ENCODE data around the gene IRF1. TPM values are rescaled to one million over a fixed set of nuclear protein-coding genes. Genes with fewer than 3 reads are reported as not detected.
A peak's percentile ranks its signal among the peaks of the same experiment; 100 is the strongest.

Gene IRF1
- total RNA-seq, 1 donor from 2014 or later = 5.2 TPM

DNA sequence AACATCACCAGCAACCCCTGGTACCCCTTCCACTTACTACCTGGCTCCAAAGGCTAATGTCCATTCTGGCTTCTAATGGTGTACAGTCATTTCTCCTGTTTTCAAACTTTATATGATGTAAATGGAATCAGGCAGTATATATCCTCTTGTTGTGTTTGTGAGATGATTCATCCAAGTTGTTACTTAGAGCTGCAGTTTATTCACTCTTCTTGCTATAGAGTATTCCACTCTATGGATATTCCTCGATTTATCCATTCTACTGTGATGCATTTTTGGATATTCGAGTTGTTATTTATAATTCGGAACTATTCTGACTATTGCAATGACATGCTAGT, 32.4 kb downstream of the IRF1 start:
- peak overlapping the region; percentile 68 for H3K27ac ChIP-seq (ENCODE audit: low read depth, low read length)

DNA sequence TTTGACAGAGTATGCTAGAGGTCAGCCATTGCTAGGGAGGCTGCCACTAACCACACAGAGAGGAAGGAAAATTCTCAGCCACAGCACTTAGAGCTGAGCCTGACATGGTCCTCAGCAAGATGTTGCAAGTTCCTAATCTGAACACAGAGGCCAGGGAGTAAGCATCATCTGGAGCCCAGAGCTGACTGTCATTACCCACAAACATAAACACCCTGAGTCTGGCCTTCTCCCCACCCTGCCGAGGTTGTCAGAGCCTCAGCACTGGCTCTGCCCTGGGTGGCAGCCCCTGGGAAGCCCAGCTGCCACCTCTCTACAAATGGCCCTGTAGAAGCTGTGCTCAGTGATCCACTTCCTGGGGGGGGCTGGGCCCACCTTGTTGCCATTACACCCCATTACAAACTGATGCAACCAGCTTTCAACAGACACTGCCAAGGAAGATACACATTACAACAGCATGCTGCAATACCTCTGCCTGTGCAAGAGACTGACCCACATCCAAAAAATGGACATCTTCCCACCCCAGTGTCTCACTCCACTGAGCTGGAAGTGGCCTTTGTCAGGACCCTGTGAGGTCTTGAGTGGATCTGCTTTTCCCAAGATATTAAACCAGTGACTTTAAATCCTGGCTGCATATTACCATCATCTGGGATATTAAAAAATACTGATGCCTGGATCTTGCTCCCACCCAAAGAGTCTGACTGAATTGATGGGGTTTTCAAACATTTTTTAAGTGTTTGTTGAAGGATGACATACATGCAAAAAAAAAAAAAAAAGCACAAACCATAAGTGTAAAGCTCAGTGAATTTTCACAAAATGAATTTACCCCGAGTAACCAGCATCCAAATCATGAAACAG, 33.0 kb downstream of the IRF1 start:
- Histone ChIP-seq H3K4me1 (ENCODE audit: control insufficient read depth in 3 of 3, insufficient read depth in 3 of 3, low read length in 3 of 3) (peaks cover 33 to 53% (median 47%) of the 10 kb centered on the region in 3 donors), H3K27me3 (ENCODE audit: control insufficient read depth in 3 of 3, insufficient read depth in 3 of 3, low read length in 3 of 3) (no peaks in the 10 kb centered on the region), H3K36me3 (ENCODE audit: control insufficient read depth in 3 of 3, insufficient read depth in 3 of 3, low read length in 3 of 3) (peaks cover 9 to 15% (median 11%) of the 10 kb centered on the region in 3 donors), H3K9ac (ENCODE audit: low read depth in 1 of 3, low read length in 3 of 3) (no peak overlapping the region), H3K27ac (ENCODE audit: low read depth, low read length) (peak overlapping the region; percentile 68), H3K4me3 (ENCODE audit: low read length in 3 of 3) (no peak overlapping the region), H3K9me3 (ENCODE audit: control insufficient read depth in 3 of 3, low read length in 3 of 3) (no peaks in the 10 kb centered on the region)

More for the DNA sequence above, 32.4 kb downstream of the IRF1 start:
- Histone ChIP-seq H3K9ac (ENCODE audit: low read depth in 1 of 3, low read length in 3 of 3) (no peak overlapping the region), H3K4me1 (ENCODE audit: control insufficient read depth in 3 of 3, insufficient read depth in 3 of 3, low read length in 3 of 3) (peaks cover 33 to 59% (median 49%) of the 10 kb centered on the region in 3 donors), H3K36me3 (ENCODE audit: control insufficient read depth in 3 of 3, insufficient read depth in 3 of 3, low read length in 3 of 3) (peaks cover 9 to 15% (median 11%) of the 10 kb centered on the region in 3 donors), H3K9me3 (ENCODE audit: control insufficient read depth in 3 of 3, low read length in 3 of 3) (no peaks in the 10 kb centered on the region), H3K27me3 (ENCODE audit: control insufficient read depth in 3 of 3, insufficient read depth in 3 of 3, low read length in 3 of 3) (no peaks in the 10 kb centered on the region), H3K4me3 (ENCODE audit: low read length in 3 of 3) (no peak overlapping the region)

DNA sequence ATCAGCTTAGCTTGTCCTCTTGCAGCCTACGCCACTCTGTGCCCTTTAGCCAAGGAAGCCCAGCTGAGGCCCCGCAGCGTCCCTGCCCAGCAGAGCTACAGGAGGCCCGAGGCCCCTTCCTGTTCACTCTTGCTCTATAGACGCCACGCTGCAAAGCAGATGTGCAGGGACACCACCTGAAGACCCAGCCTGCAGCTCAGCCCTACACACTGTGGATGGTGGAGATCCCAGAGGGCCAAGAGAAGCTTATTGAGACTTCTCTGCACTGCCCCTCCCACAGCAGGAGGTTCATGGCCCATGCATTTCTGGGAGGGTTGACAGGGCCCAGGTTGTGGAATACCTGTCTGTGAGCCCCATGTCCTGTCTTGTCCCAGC, 33.6 kb downstream of the IRF1 start:
- peaks cover 33 to 51% (median 47%) of the 10 kb centered on the region in 3 donors for H3K4me1 ChIP-seq (ENCODE audit: control insufficient read depth in 3 of 3, insufficient read depth in 3 of 3, low read length in 3 of 3)
- no peaks in the 10 kb centered on the region for H3K27me3 ChIP-seq (ENCODE audit: control insufficient read depth in 3 of 3, insufficient read depth in 3 of 3, low read length in 3 of 3)
- H3K9ac ChIP-seq (ENCODE audit: low read depth in 1 of 3, low read length in 3 of 3) = no peak overlapping the region
- no peak overlapping the region for H3K4me3 ChIP-seq (ENCODE audit: low read length in 3 of 3)
- H3K9me3 ChIP-seq (ENCODE audit: control insufficient read depth in 3 of 3, low read length in 3 of 3) = no peaks in the 10 kb centered on the region
- H3K27ac ChIP-seq (ENCODE audit: low read depth, low read length) = peak overlapping the region; percentile 68
- H3K36me3 ChIP-seq (ENCODE audit: control insufficient read depth in 3 of 3, insufficient read depth in 3 of 3, low read length in 3 of 3) = peaks cover 9 to 15% (median 11%) of the 10 kb centered on the region in 3 donors

DNA sequence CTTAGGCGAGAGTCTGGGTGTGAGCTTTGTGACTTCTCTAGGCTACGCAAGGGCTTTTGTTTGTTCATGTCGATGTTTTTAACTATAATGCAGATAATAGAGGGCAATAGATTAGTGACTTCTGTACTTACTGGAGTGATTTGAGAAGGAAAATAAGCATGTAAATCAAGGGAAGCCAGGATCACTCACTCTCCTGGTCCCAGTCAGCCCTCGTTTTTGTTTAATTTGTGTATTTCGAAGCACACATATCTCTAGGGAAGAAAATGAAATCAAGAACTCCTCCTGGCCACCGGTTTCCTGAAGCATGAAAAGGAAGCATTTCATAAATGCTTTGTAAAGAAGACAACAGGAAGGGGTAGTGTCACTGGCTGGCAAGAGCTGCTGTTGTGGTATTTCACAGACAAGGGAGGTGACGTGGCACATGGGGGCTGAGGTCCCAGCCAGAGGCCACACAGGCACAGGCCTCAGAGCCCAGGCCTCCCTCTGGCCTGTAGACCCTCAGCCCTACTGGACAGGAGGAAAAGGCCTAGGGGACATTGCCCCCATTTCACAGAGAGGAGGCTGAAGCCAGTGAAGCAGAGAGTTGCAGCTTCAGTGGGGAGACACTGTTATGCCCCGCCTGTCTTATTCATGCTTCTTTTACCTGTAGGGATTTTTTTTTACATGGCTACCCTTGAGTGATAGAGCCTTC, 34.1 kb downstream of the IRF1 start:
- Histone ChIP-seq H3K4me1 (ENCODE audit: control insufficient read depth in 3 of 3, insufficient read depth in 3 of 3, low read length in 3 of 3) (peaks cover 36 to 51% (median 50%) of the 10 kb centered on the region in 3 donors), H3K27ac (ENCODE audit: low read depth, low read length) (peak overlapping the region; percentile 68), H3K9ac (ENCODE audit: low read depth in 1 of 3, low read length in 3 of 3) (peak overlapping the region in 1 of 3 donors; percentile 19)

DNA sequence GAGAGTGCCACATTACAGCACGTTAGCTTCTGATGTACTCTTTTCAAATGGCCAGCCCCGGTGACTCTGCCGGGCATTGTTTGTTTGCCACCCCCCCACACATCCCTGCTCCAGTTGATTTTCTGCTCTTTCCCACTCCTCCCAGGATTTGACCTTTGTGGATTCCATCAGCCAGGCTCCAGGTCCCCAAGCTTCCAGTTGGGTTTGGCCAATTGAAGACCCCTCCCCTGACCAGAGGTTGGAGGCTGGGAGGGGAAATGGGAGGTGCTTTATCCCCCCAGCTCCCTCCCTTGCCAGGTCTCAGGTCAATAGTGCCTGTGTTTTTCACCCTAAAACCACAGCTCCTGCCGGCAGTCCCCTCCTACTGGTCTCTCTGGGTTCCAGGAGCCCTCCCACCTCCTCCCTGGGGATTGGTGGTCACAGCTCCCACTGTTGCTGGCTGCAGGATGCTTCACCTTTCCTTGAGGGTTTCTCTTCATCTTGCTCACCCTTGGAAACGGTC, 34.9 kb downstream of the IRF1 start:
- no peaks in the 10 kb centered on the region for H3K9me3 ChIP-seq (ENCODE audit: control insufficient read depth in 3 of 3, low read length in 3 of 3)
- peaks cover 41 to 50% (median 47%) of the 10 kb centered on the region in 3 donors for H3K4me1 ChIP-seq (ENCODE audit: control insufficient read depth in 3 of 3, insufficient read depth in 3 of 3, low read length in 3 of 3)
- no peaks in the 10 kb centered on the region for H3K27me3 ChIP-seq (ENCODE audit: control insufficient read depth in 3 of 3, insufficient read depth in 3 of 3, low read length in 3 of 3)
- no peak overlapping the region for H3K9ac ChIP-seq (ENCODE audit: low read depth in 1 of 3, low read length in 3 of 3)
- H3K4me3 ChIP-seq (ENCODE audit: low read length in 3 of 3) = no peak overlapping the region
- H3K27ac ChIP-seq (ENCODE audit: low read depth, low read length) = peak overlapping the region; percentile 68
- peaks cover 9 to 16% (median 10%) of the 10 kb centered on the region in 3 donors for H3K36me3 ChIP-seq (ENCODE audit: control insufficient read depth in 3 of 3, insufficient read depth in 3 of 3, low read length in 3 of 3)

More for the DNA sequence above, 34.1 kb downstream of the IRF1 start:
- no peaks in the 10 kb centered on the region for H3K9me3 ChIP-seq (ENCODE audit: control insufficient read depth in 3 of 3, low read length in 3 of 3)
- H3K4me3 ChIP-seq (ENCODE audit: low read length in 3 of 3) = no peak overlapping the region
- peaks cover 11 to 19% (median 12%) of the 10 kb centered on the region in 3 donors for H3K36me3 ChIP-seq (ENCODE audit: control insufficient read depth in 3 of 3, insufficient read depth in 3 of 3, low read length in 3 of 3)
- H3K27me3 ChIP-seq (ENCODE audit: control insufficient read depth in 3 of 3, insufficient read depth in 3 of 3, low read length in 3 of 3) = no peaks in the 10 kb centered on the region

DNA sequence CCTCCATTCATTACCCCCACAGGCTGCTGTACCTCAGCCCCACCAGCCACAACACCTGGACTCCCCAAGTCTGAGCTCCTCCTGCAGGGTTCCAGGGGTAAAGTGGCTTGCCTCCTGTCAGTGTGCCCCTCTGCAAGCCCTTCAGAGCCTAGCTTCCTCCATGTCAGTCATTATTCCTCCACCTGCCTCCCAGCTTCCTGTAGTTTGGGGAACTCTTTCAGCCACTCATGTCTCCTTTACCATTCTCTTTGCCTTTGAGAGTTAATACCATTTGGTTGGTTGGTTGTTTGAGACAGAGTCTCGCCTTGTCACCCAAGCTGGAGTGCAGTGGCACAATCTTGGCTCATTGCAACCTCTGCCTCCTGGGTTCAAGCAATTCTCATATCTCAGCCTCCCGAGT, 36.2 kb downstream of the IRF1 start:
- Histone ChIP-seq H3K27ac (ENCODE audit: low read depth, low read length) (no peak overlapping the region), H3K36me3 (ENCODE audit: control insufficient read depth in 3 of 3, insufficient read depth in 3 of 3, low read length in 3 of 3) (peaks cover 9 to 19% (median 13%) of the 10 kb centered on the region in 3 donors), H3K27me3 (ENCODE audit: control insufficient read depth in 3 of 3, insufficient read depth in 3 of 3, low read length in 3 of 3) (no peaks in the 10 kb centered on the region), H3K4me1 (ENCODE audit: control insufficient read depth in 3 of 3, insufficient read depth in 3 of 3, low read length in 3 of 3) (peaks cover 34 to 38% (median 37%) of the 10 kb centered on the region in 3 donors), H3K9ac (ENCODE audit: low read depth in 1 of 3, low read length in 3 of 3) (no peak overlapping the region), H3K9me3 (ENCODE audit: control insufficient read depth in 3 of 3, low read length in 3 of 3) (no peaks in the 10 kb centered on the region), H3K4me3 (ENCODE audit: low read length in 3 of 3) (no peak overlapping the region)

DNA sequence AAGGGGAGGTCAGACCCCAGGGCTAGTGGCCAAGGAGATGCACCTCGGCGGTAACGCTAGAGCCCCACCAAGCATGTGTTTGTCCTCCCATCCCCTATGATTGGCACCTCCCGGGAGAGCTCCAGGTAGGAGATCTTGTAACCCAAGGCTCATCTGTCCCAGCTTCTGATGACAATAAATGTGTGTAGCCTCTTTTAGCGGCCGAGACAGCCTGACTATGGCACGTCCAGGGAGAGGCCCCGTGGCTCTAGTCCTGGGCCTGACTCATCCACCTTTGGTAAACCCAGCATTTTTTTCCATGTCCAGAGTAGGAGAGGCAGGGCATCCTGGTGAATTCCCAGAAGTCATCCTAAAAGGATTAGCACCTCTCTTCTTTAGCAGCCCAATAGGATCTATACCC, 39.2 kb downstream of the IRF1 start:
- Histone ChIP-seq H3K27ac (ENCODE audit: low read depth, low read length) (no peak overlapping the region), H3K4me3 (ENCODE audit: low read length in 3 of 3) (no peak overlapping the region), H3K4me1 (ENCODE audit: control insufficient read depth in 3 of 3, insufficient read depth in 3 of 3, low read length in 3 of 3) (peaks cover 21 to 28% (median 25%) of the 10 kb centered on the region in 3 donors), H3K36me3 (ENCODE audit: control insufficient read depth in 3 of 3, insufficient read depth in 3 of 3, low read length in 3 of 3) (peaks cover 3 to 13% (median 11%) of the 10 kb centered on the region in 3 donors), H3K9me3 (ENCODE audit: control insufficient read depth in 3 of 3, low read length in 3 of 3) (no peaks in the 10 kb centered on the region), H3K27me3 (ENCODE audit: control insufficient read depth in 3 of 3, insufficient read depth in 3 of 3, low read length in 3 of 3) (no peaks in the 10 kb centered on the region), H3K9ac (ENCODE audit: low read depth in 1 of 3, low read length in 3 of 3) (no peak overlapping the region)

DNA sequence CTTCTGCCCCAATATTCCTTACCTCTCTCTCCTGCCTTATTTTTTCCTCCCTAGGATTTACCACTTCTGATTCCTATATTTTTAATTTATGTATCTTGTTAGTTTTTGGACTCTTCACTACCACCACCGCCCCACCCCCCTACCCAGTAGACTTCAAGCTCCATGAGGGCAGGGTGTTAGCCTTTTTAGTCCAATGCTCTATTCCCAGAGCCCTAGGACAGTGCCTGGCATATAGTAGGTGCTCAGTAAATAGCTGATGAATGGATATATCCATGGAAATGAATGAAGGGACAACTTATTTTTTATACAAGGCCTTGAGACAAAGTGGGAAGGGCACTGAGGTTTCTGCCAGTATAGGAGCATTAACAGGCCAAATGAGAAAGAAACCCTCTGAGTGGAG, 41.5 kb downstream of the IRF1 start:
- Histone ChIP-seq H3K36me3 (ENCODE audit: control insufficient read depth in 3 of 3, insufficient read depth in 3 of 3, low read length in 3 of 3) (peaks cover 3 to 14% (median 9%) of the 10 kb centered on the region in 3 donors), H3K9ac (ENCODE audit: low read depth in 1 of 3, low read length in 3 of 3) (no peak overlapping the region), H3K4me1 (ENCODE audit: control insufficient read depth in 3 of 3, insufficient read depth in 3 of 3, low read length in 3 of 3) (peaks cover 26 to 34% (median 31%) of the 10 kb centered on the region in 3 donors), H3K9me3 (ENCODE audit: control insufficient read depth in 3 of 3, low read length in 3 of 3) (no peaks in the 10 kb centered on the region), H3K4me3 (ENCODE audit: low read length in 3 of 3) (no peak overlapping the region), H3K27me3 (ENCODE audit: control insufficient read depth in 3 of 3, insufficient read depth in 3 of 3, low read length in 3 of 3) (no peaks in the 10 kb centered on the region), H3K27ac (ENCODE audit: low read depth, low read length) (no peak overlapping the region)

DNA sequence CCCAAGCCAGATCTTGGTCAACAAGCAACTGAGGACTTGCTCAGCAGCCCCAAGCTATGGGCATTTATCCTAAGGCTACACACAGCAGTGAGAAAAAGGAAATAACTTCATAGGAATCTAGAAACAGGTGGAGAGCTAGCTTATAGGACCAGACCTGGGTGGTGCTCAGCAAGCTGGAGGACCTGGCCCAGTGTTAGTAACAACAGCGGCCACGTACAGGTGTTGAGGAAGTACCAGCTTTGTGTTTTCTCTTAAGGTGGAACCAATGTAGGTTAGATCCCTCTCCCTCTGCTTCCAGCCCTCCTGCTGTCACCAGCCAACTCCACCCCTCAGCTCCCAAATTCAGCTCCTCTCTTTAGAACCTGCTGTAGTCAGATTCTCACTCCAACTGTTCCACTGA, 43.4 kb downstream of the IRF1 start:
- Histone ChIP-seq H3K27ac (ENCODE audit: low read depth, low read length) (no peak overlapping the region), H3K9ac (ENCODE audit: low read depth in 1 of 3, low read length in 3 of 3) (no peak overlapping the region), H3K36me3 (ENCODE audit: control insufficient read depth in 3 of 3, insufficient read depth in 3 of 3, low read length in 3 of 3) (peaks cover 3 to 10% (median 4%) of the 10 kb centered on the region in 3 donors), H3K27me3 (ENCODE audit: control insufficient read depth in 3 of 3, insufficient read depth in 3 of 3, low read length in 3 of 3) (no peaks in the 10 kb centered on the region), H3K4me1 (ENCODE audit: control insufficient read depth in 3 of 3, insufficient read depth in 3 of 3, low read length in 3 of 3) (peaks cover 31 to 35% (median 34%) of the 10 kb centered on the region in 3 donors), H3K4me3 (ENCODE audit: low read length in 3 of 3) (peak overlapping the region in 1 of 3 donors; percentile 16), H3K9me3 (ENCODE audit: control insufficient read depth in 3 of 3, low read length in 3 of 3) (no peaks in the 10 kb centered on the region)

All from skeletal muscle tissue (tissue), 4 donors.